Measurements from ENCODE around the gene TBCD.

TBCD gene

GRCh38 chr17:82863941-82864712, 112.3 kb downstream of the TBCD start:
- no peak for TF ChIP-seq CTCF (IDR thresholded peaks at IDR 0.05; ENCODE audit: insufficient read depth, low read length, poor library complexity, severe bottlenecking)
- no peak for TF ChIP-seq EZH2phosphoT487 (conservative IDR thresholded peaks at IDR 0.05; ENCODE audit: low read length)
- Histone ChIP-seq H3F3A (ENCODE audit: insufficient read depth) (0 out of 2 replicates have a peak, but pooled peaks cover 9% of the 10 kb centered on the region), H3K9me3 (ENCODE audit: insufficient read depth, low read length) (no peaks in the 10 kb centered on the region), H3K4me2 (ENCODE audit: low read depth, low read length, poor library complexity, severe bottlenecking) (peak overlapping the region; percentile 8), H3K27me3 (ENCODE audit: low read length) (no peaks in the 10 kb centered on the region), H3K4me3 (ENCODE audit: insufficient read depth, low read length, poor library complexity, severe bottlenecking) (no peak overlapping the region), H3K9ac (ENCODE audit: low read length) (no peak overlapping the region), H3K36me3 (ENCODE audit: low read length) (no peaks in the 10 kb centered on the region), H2AFZ (ENCODE audit: low read depth, low read length, severe bottlenecking) (no peak overlapping the region), H3K9me2 (replicated peaks; ENCODE audit: insufficient read depth, low read length) (no peaks in the 10 kb centered on the region), H3K79me2 (ENCODE audit: insufficient read depth, low read length) (no peaks in the 10 kb centered on the region), H4K20me1 (ENCODE audit: low read depth, low read length) (no peaks in the 10 kb centered on the region; the same call in 1 of the 2 replicates), H3K27ac (ENCODE audit: low read depth, low read length) (peak overlapping the region; percentile 76)

GRCh38 chr17:82864713-82865248, 112.9 kb downstream of the TBCD start:
- Histone ChIP-seq H3F3A (ENCODE audit: insufficient read depth) (0 out of 2 replicates have a peak, but pooled peaks cover 9% of the 10 kb centered on the region), H3K27me3 (ENCODE audit: low read length) (no peaks in the 10 kb centered on the region), H3K9ac (ENCODE audit: low read length) (no peak overlapping the region), H3K9me2 (replicated peaks; ENCODE audit: insufficient read depth, low read length) (no peaks in the 10 kb centered on the region), H3K4me3 (ENCODE audit: insufficient read depth, low read length, poor library complexity, severe bottlenecking) (no peak overlapping the region), H3K27ac (ENCODE audit: low read depth, low read length) (peak overlapping the region; percentile 76), H3K4me2 (ENCODE audit: low read depth, low read length, poor library complexity, severe bottlenecking) (no peak overlapping the region), H3K79me2 (ENCODE audit: insufficient read depth, low read length) (no peaks in the 10 kb centered on the region), H3K9me3 (ENCODE audit: insufficient read depth, low read length) (no peaks in the 10 kb centered on the region), H4K20me1 (ENCODE audit: low read depth, low read length) (no peaks in the 10 kb centered on the region; the same call in 1 of the 2 replicates), H3K36me3 (ENCODE audit: low read length) (no peaks in the 10 kb centered on the region), H2AFZ (ENCODE audit: low read depth, low read length, severe bottlenecking) (no peak overlapping the region)
- no peak for TF ChIP-seq CTCF (IDR thresholded peaks at IDR 0.05; ENCODE audit: insufficient read depth, low read length, poor library complexity, severe bottlenecking)
- TF ChIP-seq EZH2phosphoT487 (conservative IDR thresholded peaks at IDR 0.05; ENCODE audit: low read length): no peak

GRCh38 chr17:82865274-82865673, 113.4 kb downstream of the TBCD start:
- Histone ChIP-seq H3K9ac (ENCODE audit: low read length) (no peak overlapping the region), H3K4me3 (ENCODE audit: insufficient read depth, low read length, poor library complexity, severe bottlenecking) (no peak overlapping the region), H3K36me3 (ENCODE audit: low read length) (no peaks in the 10 kb centered on the region), H3K4me2 (ENCODE audit: low read depth, low read length, poor library complexity, severe bottlenecking) (no peak overlapping the region), H3K27me3 (ENCODE audit: low read length) (no peaks in the 10 kb centered on the region), H3K9me2 (replicated peaks; ENCODE audit: insufficient read depth, low read length) (no peaks in the 10 kb centered on the region), H2AFZ (ENCODE audit: low read depth, low read length, severe bottlenecking) (no peak overlapping the region), H4K20me1 (ENCODE audit: low read depth, low read length) (no peaks in the 10 kb centered on the region; the same call in 1 of the 2 replicates), H3F3A (ENCODE audit: insufficient read depth) (0 out of 2 replicates have a peak, but pooled peaks cover 9% of the 10 kb centered on the region), H3K9me3 (ENCODE audit: insufficient read depth, low read length) (no peaks in the 10 kb centered on the region), H3K79me2 (ENCODE audit: insufficient read depth, low read length) (no peaks in the 10 kb centered on the region), H3K27ac (ENCODE audit: low read depth, low read length) (no peak overlapping the region)
- TF ChIP-seq EZH2phosphoT487 (conservative IDR thresholded peaks at IDR 0.05; ENCODE audit: low read length) (no peak), CTCF (IDR thresholded peaks at IDR 0.05; ENCODE audit: insufficient read depth, low read length, poor library complexity, severe bottlenecking) (no peak)
